Fibroblast of villous mesenchyme (primary cell): ENCODE data around the gene NANOS2. TPM values are rescaled to one million over a fixed set of nuclear protein-coding genes. Genes with fewer than 3 reads are reported as not detected.

Experiments
- DNase-seq: peaks from one replicate; pipeline ENCODE4 v3.0.0-alpha.2; 2010; ENCODE audit warnings: low read depth
- H3K4me3 ChIP-seq: 2 replicates; pipeline ENCODE4 v1.5.1; 2011; ENCODE audit warnings: low read depth, mild to moderate bottlenecking, low read length
- total RNA-seq: library from RNA; depleted of rRNA; stranded (reverse); fragments of >200 nt; gene quantifications from 2 replicates; pipeline ENCODE4 v1.2.3, GENCODE V29; 2012
- TF ChIP-seq, protein P1 (sequence below): IDR thresholded peaks from 2 replicates; pipeline ENCODE4 v1.5.1; 2012; ENCODE audit warnings: low read depth, mild to moderate bottlenecking, low read length; ENCODE audit not compliant: insufficient read depth

The NANOS2 gene
- total RNA-seq, 1 donor = not detected

DNA sequence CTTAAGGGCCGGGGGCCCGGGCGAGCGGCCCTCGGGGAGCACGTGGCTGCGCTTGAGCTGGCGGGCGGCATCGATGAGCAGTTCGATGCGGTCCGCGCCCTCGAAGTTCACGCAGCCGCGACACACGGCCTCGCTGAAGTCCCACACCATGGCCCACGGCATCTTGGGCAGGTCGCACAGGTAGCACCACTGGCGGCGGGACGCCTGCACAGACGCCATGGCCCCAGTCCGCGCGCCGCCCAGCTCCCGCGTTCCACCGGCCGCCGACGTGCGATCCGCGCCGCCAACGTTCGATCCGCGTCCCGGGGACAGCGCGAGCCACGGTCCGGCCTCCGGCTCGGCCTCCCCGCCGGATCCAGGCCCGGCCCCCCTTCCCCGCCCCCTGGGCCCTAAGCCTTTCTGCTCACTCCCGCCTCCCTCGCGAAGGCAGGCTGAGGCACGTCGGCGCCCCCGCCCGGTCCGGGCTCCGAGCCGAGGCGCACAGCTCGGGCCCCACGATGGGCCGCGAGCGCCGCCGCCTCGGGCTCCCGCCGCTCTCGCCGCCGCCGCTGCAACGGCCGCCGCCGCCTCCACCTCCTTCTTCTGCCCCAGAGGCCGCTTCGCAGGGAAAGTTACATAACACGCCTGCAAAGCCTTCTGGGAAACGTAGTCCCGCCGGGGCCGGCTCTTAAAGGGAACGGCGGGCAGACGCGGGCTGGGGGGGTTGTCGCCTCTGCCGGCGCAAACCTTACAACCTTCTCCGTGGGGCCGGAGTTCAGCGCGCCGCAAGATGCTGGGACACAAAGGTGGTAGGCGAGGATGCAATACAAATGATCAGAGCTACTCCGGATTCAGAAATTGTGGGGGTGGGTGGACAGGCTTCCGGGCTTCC is 28.8 kb downstream of the NANOS2 start, which contains the start of gene IRF2BP1:
TSS of gene IRF2BP1 (minus strand) at position 586 of the 871 bp plus-strand sequence. CDS start at position 219, 367 bp downstream.
- H3K4me3 ChIP-seq = peak within 1 kb of the TSS; percentile 68
- TF ChIP-seq, protein P1, sequence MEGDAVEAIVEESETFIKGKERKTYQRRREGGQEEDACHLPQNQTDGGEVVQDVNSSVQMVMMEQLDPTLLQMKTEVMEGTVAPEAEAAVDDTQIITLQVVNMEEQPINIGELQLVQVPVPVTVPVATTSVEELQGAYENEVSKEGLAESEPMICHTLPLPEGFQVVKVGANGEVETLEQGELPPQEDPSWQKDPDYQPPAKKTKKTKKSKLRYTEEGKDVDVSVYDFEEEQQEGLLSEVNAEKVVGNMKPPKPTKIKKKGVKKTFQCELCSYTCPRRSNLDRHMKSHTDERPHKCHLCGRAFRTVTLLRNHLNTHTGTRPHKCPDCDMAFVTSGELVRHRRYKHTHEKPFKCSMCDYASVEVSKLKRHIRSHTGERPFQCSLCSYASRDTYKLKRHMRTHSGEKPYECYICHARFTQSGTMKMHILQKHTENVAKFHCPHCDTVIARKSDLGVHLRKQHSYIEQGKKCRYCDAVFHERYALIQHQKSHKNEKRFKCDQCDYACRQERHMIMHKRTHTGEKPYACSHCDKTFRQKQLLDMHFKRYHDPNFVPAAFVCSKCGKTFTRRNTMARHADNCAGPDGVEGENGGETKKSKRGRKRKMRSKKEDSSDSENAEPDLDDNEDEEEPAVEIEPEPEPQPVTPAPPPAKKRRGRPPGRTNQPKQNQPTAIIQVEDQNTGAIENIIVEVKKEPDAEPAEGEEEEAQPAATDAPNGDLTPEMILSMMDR = no peak
- DNase-seq = peak; percentile 96

DNA sequence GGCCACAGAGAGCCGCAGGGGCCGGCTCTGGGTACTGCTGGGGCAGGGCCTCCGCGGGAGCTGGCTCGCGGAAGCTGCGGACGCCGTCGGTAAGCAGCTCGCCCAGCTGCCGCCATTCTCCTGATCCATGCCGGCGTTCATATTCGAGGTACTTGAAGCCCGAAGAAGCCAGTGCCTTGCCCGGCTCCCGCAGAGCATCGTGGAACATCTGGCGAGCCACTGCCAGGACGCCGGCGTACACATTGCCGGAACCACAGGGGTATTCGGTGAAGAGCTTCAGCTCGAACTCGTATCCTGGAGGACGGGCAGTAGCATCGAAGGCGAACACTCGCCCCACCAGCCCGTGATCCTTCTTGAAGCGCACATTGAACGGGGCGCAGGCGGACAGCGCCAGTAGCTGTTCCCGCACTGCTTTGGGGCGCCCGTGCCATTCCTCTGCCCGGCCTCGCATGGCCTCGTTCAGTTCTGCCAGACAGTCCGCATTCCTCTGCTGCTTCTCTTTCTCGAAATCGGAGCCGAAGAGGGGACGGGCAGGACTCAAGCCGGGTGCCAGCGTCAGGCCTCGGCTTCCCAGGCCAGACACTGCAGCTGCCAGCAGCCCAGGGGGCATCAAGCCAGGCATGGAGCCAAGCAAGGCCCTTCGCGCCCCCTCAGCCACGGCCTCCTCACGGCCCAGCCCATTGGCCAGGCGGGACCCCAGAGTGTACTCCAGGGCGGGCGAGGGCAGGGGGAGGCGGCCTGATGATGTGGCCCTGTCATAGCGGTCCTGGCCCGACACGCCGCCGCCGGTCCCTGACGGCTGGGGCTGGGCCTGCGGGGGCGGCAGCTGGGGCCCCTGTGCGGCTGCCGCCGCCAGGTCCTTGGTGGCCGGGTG is 29.7 kb downstream of the NANOS2 start:
- TF ChIP-seq, protein P1 = no peak
- no peak for DNase-seq
- H3K4me3 ChIP-seq = peak overlapping the region; percentile 68

DNA sequence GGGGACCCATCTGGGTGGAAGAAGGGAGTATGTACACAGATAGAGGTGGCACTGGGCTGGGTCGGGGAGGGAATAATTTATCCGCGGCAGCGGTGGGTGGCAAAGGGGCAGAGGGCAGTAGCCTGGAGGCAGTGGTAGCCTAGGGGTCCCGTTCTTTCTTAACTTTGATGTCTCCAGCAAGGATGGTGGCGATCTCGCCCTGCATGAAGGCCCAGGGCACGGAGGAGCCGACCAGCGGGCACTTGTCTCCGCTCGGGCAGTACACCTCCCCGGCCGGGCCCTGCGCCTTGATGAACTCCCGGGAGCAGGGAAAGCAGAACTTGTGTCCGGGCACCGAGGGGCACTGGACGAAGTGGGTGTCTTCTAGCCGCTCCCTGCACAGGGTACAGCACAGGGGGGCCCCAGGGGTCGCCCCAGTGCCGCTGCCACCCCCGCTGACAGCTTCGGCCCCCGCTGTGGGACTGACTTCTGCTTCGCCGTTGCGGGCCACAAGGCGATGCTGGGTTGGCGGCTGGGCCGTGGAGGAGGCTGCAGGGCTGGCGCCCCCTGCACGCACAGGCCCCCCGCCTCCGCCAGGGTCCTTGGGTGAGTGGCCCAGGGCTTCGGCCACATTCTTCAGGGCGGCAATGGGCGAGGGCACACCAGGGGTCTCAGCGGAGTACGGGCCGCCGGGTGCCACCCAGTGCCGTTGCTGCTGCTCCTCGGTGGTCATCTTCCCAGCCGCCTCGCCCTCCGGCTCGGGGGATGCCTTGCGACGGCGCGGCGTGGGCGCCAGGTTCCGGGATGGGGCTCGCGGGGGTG is 30.5 kb downstream of the NANOS2 start:
- TF ChIP-seq, protein P1 = no peak
- no peak overlapping the region for H3K4me3 ChIP-seq
- DNase-seq = no peak

- no peak for DNase-seq
- H3K4me3 ChIP-seq = no peak overlapping the region
- TF ChIP-seq, protein P1 = no peak
These were observed 31.0 kb downstream of the NANOS2 start for GRCh38 chr19:45883586-45883880.

DNA sequence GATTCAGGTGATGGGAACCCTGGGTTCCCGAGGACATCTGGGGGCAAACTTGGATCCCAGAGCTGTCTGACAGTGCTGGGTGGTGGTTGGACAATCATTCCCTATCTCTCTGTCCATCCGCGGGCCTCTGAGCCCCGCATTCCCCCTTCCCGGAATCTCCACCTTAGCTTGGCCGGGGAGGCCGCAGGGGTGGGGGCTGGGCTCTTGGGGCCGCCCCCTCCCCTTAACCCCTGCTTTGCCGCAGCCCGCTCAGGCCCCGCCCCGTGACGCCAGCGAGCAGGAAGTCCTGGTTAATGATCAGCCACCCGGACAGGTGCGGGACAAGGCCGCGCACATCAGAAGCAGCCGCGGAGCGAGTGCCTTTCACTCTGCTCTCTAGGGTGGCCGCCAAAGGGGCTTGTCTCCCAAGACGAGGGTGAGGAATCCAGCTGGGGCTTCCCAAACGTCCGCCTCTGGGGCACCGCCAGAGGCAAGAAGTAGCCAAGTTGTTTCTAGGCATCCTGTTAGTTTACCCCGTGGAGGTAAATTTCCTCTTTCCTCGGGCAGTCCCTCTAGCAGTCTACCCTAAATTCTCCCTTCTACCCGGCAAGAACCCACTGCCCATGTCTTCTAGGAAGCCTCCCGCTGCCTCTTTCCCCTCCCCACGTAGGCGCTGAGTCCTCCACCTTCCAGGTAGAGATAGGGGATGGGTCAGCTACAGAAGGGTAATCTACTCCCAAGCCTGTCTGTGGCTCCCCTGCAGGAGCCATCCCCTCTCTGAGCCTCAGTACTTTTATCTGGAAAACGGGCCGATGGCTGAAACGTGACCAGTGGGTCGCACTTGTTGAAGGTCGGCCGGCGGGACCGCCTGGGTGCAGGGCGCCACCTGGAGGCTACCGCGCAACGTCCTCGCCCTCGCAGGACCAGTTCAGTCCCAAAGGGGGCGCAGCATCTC is 31.7 kb downstream of the NANOS2 start:
- peak overlapping the region; percentile 12 for H3K4me3 ChIP-seq
- DNase-seq = peak; percentile 85
- TF ChIP-seq, protein P1 = peak; percentile 98
